GM12874 (cell line): Measurements from ENCODE around the gene DHRSX.

Experiments used
- CTCF ChIP-seq: IDR thresholded peaks from 2 replicates; pipeline ENCODE4 v1.5.1; 2011; ENCODE audit warnings: low read depth, mild to moderate bottlenecking, control low read depth, low read length, moderate library complexity; ENCODE audit not compliant: insufficient read depth

Gene DHRSX

GRCh38 chrX:2318371-2318770 is 182.4 kb downstream of the DHRSX start:
- no peak for TF ChIP-seq CTCF

- no peak for TF ChIP-seq CTCF
These were observed 183.2 kb downstream of the DHRSX start for GRCh38 chrX:2317527-2318055.

- no peak for TF ChIP-seq CTCF
These were observed 184.2 kb downstream of the DHRSX start for GRCh38 chrX:2316534-2316933.

DNA sequence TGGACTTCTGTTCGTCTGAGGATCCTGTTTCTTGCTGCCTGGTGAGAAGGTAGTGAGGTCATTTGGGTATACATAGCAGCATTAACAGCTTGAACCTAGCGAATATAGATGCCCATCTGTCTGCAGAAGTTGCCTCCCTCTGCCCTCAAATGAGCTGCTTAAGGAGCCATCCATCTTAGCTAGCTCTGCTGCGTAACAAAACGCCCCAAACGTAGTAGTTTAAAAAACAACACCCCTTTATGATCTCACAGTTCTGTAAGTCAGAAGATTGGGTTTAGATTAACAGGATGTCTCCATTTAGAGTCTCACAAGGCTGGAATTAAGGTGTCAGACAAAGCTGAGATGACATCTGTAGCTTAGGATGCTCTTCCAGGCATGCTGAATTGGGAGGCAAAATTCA is 185.3 kb downstream of the DHRSX start:
- no peak for TF ChIP-seq CTCF

DNA sequence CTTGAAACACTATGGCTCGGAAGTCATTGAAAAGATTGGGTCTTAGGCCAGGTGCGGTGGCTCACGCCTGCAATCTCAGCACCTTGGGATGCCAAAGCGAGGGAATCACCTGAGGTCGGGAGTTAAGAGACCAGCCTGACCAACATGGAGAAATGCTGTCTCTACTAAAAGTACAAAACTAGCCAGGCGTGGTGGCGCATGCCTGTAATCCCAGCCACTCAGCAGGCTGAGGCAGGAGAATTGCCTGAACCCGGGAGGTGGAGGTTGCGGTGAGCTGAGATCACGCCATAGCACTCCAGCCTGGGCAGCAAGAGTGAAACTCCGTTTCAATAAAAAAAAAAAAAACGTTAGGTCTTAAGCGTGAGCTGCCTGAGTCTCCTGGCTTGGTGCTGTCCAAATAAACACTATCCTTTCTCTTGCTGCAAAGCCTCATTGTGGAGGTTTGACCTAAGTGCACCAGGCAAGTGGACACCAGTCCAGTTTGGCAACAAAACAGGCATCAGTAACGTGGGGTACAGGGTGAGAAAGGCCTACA is 185.9 kb downstream of the DHRSX start:
- no peak for TF ChIP-seq CTCF

DNA sequence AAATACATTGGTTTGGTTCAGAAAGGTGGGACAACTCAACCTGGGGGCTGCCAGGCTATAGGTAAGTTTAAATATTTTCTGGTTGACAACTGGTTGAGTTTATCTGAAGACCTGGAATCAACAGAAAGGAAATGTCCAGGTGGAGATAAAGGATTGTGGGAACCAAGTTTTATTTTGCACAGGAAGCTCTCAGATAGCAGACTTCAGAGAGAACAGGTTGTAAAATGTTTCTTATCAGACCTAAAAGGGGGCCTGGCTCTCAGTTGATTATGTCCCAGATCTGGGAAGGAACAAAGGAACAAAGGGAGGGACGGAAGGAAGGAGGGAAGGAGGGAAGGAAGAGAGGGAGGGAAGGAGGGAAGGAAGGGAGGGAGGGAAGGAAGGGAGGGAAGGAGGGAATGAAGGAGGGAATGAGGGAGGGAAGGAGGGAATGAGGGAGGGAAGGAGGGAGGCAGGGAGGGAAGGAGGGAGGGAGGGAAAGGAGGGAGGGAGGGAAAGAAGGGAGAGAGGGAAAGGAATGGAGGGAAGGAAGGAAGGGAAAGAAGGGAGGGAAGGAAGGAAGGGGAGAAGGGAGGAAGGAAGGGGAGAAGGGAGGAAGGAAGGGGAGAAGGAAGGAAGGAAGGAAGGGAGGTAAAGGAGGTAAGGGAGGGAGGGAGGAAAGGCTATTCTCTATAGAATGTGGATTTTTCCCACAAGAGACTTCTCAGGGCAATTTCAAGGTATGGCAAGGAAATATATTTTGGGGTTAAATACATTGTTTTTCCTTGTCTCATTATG is 186.7 kb downstream of the DHRSX start:
- no peak for TF ChIP-seq CTCF

DNA sequence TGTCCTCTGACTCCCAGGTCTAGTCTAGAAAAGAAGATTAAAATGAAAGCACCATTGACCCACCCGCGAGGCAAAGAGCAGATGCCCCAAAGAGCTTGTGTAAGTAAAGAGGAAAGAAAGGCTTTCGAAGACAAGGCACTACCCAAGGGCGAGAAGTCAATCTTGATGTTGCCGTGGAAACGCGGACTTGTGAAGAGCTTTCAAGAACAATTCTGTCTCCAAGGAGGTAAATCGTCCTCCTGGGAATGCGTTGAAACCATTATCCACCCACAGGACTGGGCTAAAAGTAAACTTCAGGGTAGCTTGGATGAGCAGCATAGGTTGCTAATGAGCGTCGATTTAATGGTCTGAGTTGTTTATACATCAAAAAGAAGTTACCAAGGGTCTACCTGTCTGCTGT is 189.3 kb downstream of the DHRSX start:
- TF ChIP-seq CTCF, result no peak
